ENCODE measurements around the gene ICA1.

- no peak for TF ChIP-seq CTCF (IDR thresholded peaks at IDR 0.05; ENCODE audit: low read length)
- TF ChIP-seq EZH2phosphoT487 (IDR thresholded peaks at IDR 0.05; ENCODE audit: low read length) = no peak
Observed at GRCh38 chr7:8258166-8258565, 3.8 kb downstream of the ICA1 start.
